Myometrial cell (primary cell): Measurements from ENCODE around the gene UBE2E3. TPM values are rescaled to one million over a fixed set of nuclear protein-coding genes. Genes with fewer than 3 reads are reported as not detected.

Source experiments
- total RNA-seq: library from RNA; depleted of rRNA; stranded (reverse); fragments of >200 nt; gene quantifications from 2 replicates; pipeline ENCODE4 v1.2.3, GENCODE V29; 2015

The UBE2E3 gene
- total RNA-seq, result 94.6 and 186 TPM in 2 replicates

DNA sequence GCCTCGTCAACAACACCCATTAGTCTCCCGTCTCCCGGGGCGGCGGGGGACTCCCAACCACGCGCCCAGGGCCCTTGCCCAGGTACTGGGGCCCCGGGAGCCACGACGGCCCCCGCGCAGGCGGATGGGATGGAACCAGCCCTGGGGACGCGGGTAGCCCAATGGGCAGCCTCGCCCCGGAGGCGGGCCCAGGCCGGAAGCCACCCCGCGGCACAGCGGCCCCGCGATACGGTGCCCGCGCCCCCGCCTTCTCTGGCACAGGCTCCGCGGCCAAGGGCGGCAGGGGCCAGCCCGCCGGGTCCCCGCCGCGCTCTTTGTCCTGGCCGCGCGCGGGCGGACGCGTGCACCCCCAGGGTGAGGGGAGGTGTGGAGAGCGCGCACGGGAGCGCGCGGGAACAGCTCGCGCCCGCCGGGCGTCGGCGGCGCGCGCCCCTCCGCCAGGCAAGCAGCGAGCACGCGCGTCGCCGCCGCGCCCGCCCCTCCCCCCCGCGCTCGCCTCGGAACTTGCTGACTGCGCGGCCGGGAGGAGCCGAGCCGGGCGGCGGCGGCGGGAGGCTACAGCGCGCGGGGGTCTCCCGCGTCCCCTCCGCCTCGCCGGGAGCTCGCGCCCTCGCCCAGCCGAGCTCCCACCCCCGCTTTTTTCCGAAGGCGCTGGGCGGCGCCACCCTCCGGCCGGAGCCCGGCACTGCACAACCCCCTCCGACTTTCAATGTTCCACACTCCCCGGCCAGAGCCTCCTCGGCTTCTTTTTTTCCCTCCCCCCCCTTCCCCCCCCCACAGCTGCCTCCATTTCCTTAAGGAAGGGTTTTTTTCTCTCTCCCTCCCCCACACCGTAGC lies at the start of gene UBE2E3:
Gene UBE2E3, plus strand, starts transcription at position 500 of the 837 bp plus-strand sequence. CDS start 1,438 bp downstream, outside the sequence.

